GM19463 (cell line): ENCODE measurements around the gene C16orf95.
"Not testable (repeated sequence)": the region's sequence is repeated elsewhere in the genome, so short reads cannot be mapped to it uniquely, and the experiment has no call there.

Experiments used
- ATAC-seq: cut with Tn5 transposase; IDR thresholded peaks from one replicate; pipeline ENCODE4 v1.9.1; 2021; ENCODE audit warnings: mild to moderate bottlenecking, moderate library complexity; ENCODE audit not compliant: unreplicated experiment

C16orf95 gene

GRCh38 chr16:87259431-87259830 lies 57.8 kb downstream of the C16orf95 start:
- ATAC-seq = no peak

GRCh38 chr16:87258653-87259052 lies 58.5 kb downstream of the C16orf95 start:
- ATAC-seq = not testable (repeated sequence)

DNA sequence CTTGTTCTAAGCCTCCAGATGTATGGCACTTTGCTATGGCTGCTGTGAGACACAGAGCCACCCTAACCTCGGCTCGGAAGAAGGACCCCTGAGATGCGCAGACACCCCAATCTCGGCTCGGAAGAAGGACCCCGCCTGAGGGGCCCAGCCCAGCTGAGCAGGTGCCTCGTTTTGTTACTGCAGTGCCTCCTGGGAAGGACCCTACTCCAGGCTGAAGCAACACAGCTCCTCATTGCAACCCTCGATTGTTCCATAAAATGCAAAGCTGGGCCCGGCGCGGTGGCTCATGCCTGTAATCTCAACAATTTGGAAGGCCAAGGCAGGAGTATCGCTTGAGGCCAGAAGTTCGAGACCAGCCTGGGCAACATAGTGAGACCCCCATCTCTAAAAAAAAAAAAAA lies 61.3 kb downstream of the C16orf95 start:
- no peak for ATAC-seq

- ATAC-seq = no peak
Measured at GRCh38 chr16:87254734-87255133, 62.5 kb downstream of the C16orf95 start.

- no peak for ATAC-seq
Measured at GRCh38 chr16:87254296-87254695, 62.9 kb downstream of the C16orf95 start.

- no peak for ATAC-seq
Measured at GRCh38 chr16:87253536-87253935, 63.7 kb downstream of the C16orf95 start.
